ENCODE measurements around the gene OR10H4.
A peak's percentile ranks its signal among the peaks of the same experiment; 100 is the strongest.

OR10H4 gene

GRCh38 chr19:15935167-15935702 lies 13.6 kb upstream of the OR10H4 start:
- Histone ChIP-seq H3K9ac (no peak overlapping the region), H3K36me3 (no peaks in the 10 kb centered on the region; a peak in 1 of 22 replicates), H3K4me2 (peak overlapping the region in 5 of 11 experiments; percentile 16 to 51 (median 40); a peak in 4 of 22 replicates), H3K9me3 (replicated peaks in 1 of 11) (peaks cover 17 to 32% (median 24%) of the 10 kb centered on the region in 11 experiments), H3K27me3 (peaks cover 18 to 30% (median 23%) of the 10 kb centered on the region in 11 experiments), H3K27ac (no peak overlapping the region), H3K4me1 (peaks cover 0 to 15% (median 9%) of the 10 kb centered on the region in 10 experiments; a peak in 11 of 20 replicates), H3K4me3 (no peak overlapping the region), H4K20me1 (no peaks in the 10 kb centered on the region)
- no peak for TF ChIP-seq Cebpa-rat (IDR thresholded peaks at IDR 0.05)

- no peak for TF ChIP-seq Cebpa-rat (IDR thresholded peaks at IDR 0.05)
- no peaks in the 10 kb centered on the region for H4K20me1 ChIP-seq
- no peak overlapping the region for H3K9ac ChIP-seq
- peaks cover 11 to 22% (median 15%) of the 10 kb centered on the region in 11 experiments for H3K27me3 ChIP-seq
- no peak overlapping the region for H3K27ac ChIP-seq
- H3K4me2 ChIP-seq, result no peak overlapping the region
- no peak overlapping the region for H3K4me3 ChIP-seq
- peaks cover 0 to 15% (median 9%) of the 10 kb centered on the region in 10 experiments; a peak in 11 of 20 replicates for H3K4me1 ChIP-seq
- no peaks in the 10 kb centered on the region; a peak in 1 of 22 replicates for H3K36me3 ChIP-seq
- peaks cover 17 to 32% (median 24%) of the 10 kb centered on the region in 11 experiments for H3K9me3 ChIP-seq (replicated peaks in 1 of 11)
Observed at GRCh38 chr19:15936173-15936572, 12.6 kb upstream of the OR10H4 start.

GRCh38 chr19:15936950-15937349 lies 11.9 kb upstream of the OR10H4 start:
- Histone ChIP-seq H4K20me1 (no peaks in the 10 kb centered on the region), H3K4me2 (no peak overlapping the region), H3K4me3 (no peak overlapping the region), H3K27me3 (peaks cover 8 to 19% (median 12%) of the 10 kb centered on the region in 11 experiments; a peak in 21 of 22 replicates), H3K4me1 (peaks cover 0 to 15% (median 9%) of the 10 kb centered on the region in 10 experiments; a peak in 11 of 20 replicates), H3K9ac (no peak overlapping the region), H3K27ac (no peak overlapping the region), H3K36me3 (no peaks in the 10 kb centered on the region; a peak in 1 of 22 replicates), H3K9me3 (replicated peaks in 1 of 11) (peaks cover 17 to 32% (median 24%) of the 10 kb centered on the region in 11 experiments)
- TF ChIP-seq Cebpa-rat (IDR thresholded peaks at IDR 0.05), result no peak

- H3K27ac ChIP-seq, result no peak overlapping the region
- H3K27me3 ChIP-seq, result peaks cover 8 to 19% (median 12%) of the 10 kb centered on the region in 11 experiments; a peak in 21 of 22 replicates
- TF ChIP-seq Cebpa-rat (IDR thresholded peaks at IDR 0.05), result no peak
- peaks cover 0 to 15% (median 9%) of the 10 kb centered on the region in 10 experiments; a peak in 11 of 20 replicates for H3K4me1 ChIP-seq
- no peak overlapping the region for H3K4me3 ChIP-seq
- no peak overlapping the region for H3K9ac ChIP-seq
- H3K4me2 ChIP-seq, result no peak overlapping the region
- H3K36me3 ChIP-seq, result no peaks in the 10 kb centered on the region; a peak in 1 of 22 replicates
- H3K9me3 ChIP-seq (replicated peaks in 1 of 11), result peaks cover 17 to 32% (median 24%) of the 10 kb centered on the region in 11 experiments
- H4K20me1 ChIP-seq, result no peaks in the 10 kb centered on the region
Observed at GRCh38 chr19:15937771-15938170, 11.0 kb upstream of the OR10H4 start.

- H3K9ac ChIP-seq, result no peak overlapping the region
Observed at GRCh38 chr19:15944401-15944800, 4.4 kb upstream of the OR10H4 start.

GRCh38 chr19:15945301-15945700 lies 3.5 kb upstream of the OR10H4 start:
- Histone ChIP-seq H3K4me2 (no peak overlapping the region), H3K27ac (no peak overlapping the region), H3K9me3 (replicated peaks in 1 of 11) (peaks cover 41 to 57% (median 50%) of the 10 kb centered on the region in 11 experiments), H3K4me3 (no peak overlapping the region), H3K27me3 (no peaks in the 10 kb centered on the region), H3K36me3 (no peaks in the 10 kb centered on the region; a peak in 1 of 22 replicates), H4K20me1 (no peaks in the 10 kb centered on the region), H3K9ac (no peak overlapping the region), H3K4me1 (0 out of 20 replicates have a peak, but pooled peaks cover 0 to 6% (median 0%) of the 10 kb centered on the region in 10 experiments)
- TF ChIP-seq Cebpa-rat (IDR thresholded peaks at IDR 0.05), result no peak

More at GRCh38 chr19:15944401-15944800, 4.4 kb upstream of the OR10H4 start:
- H4K20me1 ChIP-seq, result no peaks in the 10 kb centered on the region
- H3K36me3 ChIP-seq, result no peaks in the 10 kb centered on the region; a peak in 1 of 22 replicates
- peaks cover 34 to 53% (median 43%) of the 10 kb centered on the region in 11 experiments for H3K9me3 ChIP-seq (replicated peaks in 1 of 11)
- no peaks in the 10 kb centered on the region for H3K27me3 ChIP-seq
- H3K4me1 ChIP-seq, result 0 out of 20 replicates have a peak, but pooled peaks cover 0 to 6% (median 0%) of the 10 kb centered on the region in 10 experiments
- no peak for TF ChIP-seq Cebpa-rat (IDR thresholded peaks at IDR 0.05)
- no peak overlapping the region for H3K4me2 ChIP-seq
- no peak overlapping the region for H3K4me3 ChIP-seq
- no peak overlapping the region for H3K27ac ChIP-seq

GRCh38 chr19:15954820-15955219 lies 6.0 kb downstream of the OR10H4 start:
- H3K9me3 ChIP-seq (replicated peaks in 1 of 11), result peaks cover 2 to 4% (median 3%) of the 10 kb centered on the region in 11 experiments; a peak in 18 of 22 replicates
- H3K4me1 ChIP-seq, result no peaks in the 10 kb centered on the region
- no peaks in the 10 kb centered on the region for H3K36me3 ChIP-seq
- no peak overlapping the region for H3K9ac ChIP-seq
- H3K4me3 ChIP-seq, result no peak overlapping the region
- no peak for TF ChIP-seq Cebpa-rat (IDR thresholded peaks at IDR 0.05)
- H4K20me1 ChIP-seq, result no peaks in the 10 kb centered on the region; a peak in 1 of 22 replicates
- no peak overlapping the region for H3K27ac ChIP-seq
- no peak overlapping the region for H3K4me2 ChIP-seq
- no peaks in the 10 kb centered on the region for H3K27me3 ChIP-seq

- Histone ChIP-seq H3K27ac (no peak overlapping the region), H4K20me1 (no peaks in the 10 kb centered on the region), H3K27me3 (no peaks in the 10 kb centered on the region), H3K9ac (no peak overlapping the region), H3K4me2 (no peak overlapping the region), H3K36me3 (no peaks in the 10 kb centered on the region), H3K4me1 (no peaks in the 10 kb centered on the region), H3K9me3 (replicated peaks in 1 of 11) (peaks cover 0 to 15% (median 7%) of the 10 kb centered on the region in 11 experiments; a peak in 10 of 22 replicates), H3K4me3 (no peak overlapping the region)
- no peak for TF ChIP-seq Cebpa-rat (IDR thresholded peaks at IDR 0.05)
Observed at GRCh38 chr19:15962319-15962718, 13.5 kb downstream of the OR10H4 start.

GRCh38 chr19:15964231-15964630 lies 15.4 kb downstream of the OR10H4 start:
- Histone ChIP-seq H3K36me3 (no peaks in the 10 kb centered on the region), H3K4me3 (no peak overlapping the region), H3K9me3 (replicated peaks in 1 of 11) (peaks cover 0 to 15% (median 7%) of the 10 kb centered on the region in 11 experiments; a peak in 10 of 22 replicates), H4K20me1 (no peaks in the 10 kb centered on the region), H3K4me2 (no peak overlapping the region), H3K27me3 (no peaks in the 10 kb centered on the region), H3K9ac (no peak overlapping the region), H3K27ac (no peak overlapping the region), H3K4me1 (no peaks in the 10 kb centered on the region)
- no peak for TF ChIP-seq Cebpa-rat (IDR thresholded peaks at IDR 0.05)

All from BLaER1 treated with 17β-estradiol and CSF1 and Interleukin-3, amounts not matched to agents 10 nM and 100 nM (cell line).